Measurements from ENCODE around the gene MTRF1L. TPM values are rescaled to one million over a fixed set of nuclear protein-coding genes. Genes with fewer than 3 reads are reported as not detected.

The MTRF1L gene
- total and polyA plus RNA-seq, 2 experiments from 2014 or later, result 17.4 to 19.0 TPM

DNA sequence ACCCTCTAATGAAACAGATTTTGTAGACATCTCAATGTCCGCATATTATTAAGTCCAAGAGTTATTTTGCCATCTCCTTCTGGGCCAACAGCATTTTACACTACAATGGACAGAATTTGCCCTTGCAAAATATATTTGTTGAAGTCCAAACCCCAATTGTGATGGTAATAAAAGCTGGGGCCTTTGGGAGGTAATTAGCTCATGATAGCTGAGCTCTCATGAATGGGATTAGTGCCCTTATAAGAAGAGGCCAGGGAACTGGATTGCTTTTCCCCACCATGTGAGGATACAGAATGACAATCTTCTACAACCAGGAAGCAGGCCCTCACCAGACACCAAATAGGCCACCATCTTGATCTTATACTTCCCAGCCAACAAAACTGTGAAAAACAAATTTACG, 44.9 kb upstream of the MTRF1L start:
- no peaks in the 10 kb centered on the region for H3K9me2 ChIP-seq (replicated peaks; ENCODE audit: insufficient read depth)
- H3K27ac ChIP-seq, result no peak overlapping the region
- no peak overlapping the region for H3K4me2 ChIP-seq
- H3K79me2 ChIP-seq, result no peaks in the 10 kb centered on the region
- H2AFZ ChIP-seq, result no peak overlapping the region
- no peak for DNase-seq (ENCODE audit: low spot score)
- H3K9me3 ChIP-seq (ENCODE audit: low read depth), result no peaks in the 10 kb centered on the region
- H3K27me3 ChIP-seq, result no peaks in the 10 kb centered on the region
- no peak overlapping the region for H3K4me3 ChIP-seq
- WGBS (ENCODE audit: low lambda C conversion rate, missing lambda C conversion rate), result 98% methylated on average over 2 of the region's 2 CpGs
- H3K4me1 ChIP-seq (ENCODE audit: insufficient read depth), result no peaks in the 10 kb centered on the region
- H4K20me1 ChIP-seq (ENCODE audit: insufficient read depth, poor library complexity, severe bottlenecking), result no peaks in the 10 kb centered on the region
- no peaks in the 10 kb centered on the region for H3K36me3 ChIP-seq (replicated peaks; ENCODE audit: insufficient read depth, low read depth)
- TF ChIP-seq EZH2 (IDR thresholded peaks at IDR 0.05; ENCODE audit: borderline replicate concordance), result no peak
- TF ChIP-seq, protein P1, sequence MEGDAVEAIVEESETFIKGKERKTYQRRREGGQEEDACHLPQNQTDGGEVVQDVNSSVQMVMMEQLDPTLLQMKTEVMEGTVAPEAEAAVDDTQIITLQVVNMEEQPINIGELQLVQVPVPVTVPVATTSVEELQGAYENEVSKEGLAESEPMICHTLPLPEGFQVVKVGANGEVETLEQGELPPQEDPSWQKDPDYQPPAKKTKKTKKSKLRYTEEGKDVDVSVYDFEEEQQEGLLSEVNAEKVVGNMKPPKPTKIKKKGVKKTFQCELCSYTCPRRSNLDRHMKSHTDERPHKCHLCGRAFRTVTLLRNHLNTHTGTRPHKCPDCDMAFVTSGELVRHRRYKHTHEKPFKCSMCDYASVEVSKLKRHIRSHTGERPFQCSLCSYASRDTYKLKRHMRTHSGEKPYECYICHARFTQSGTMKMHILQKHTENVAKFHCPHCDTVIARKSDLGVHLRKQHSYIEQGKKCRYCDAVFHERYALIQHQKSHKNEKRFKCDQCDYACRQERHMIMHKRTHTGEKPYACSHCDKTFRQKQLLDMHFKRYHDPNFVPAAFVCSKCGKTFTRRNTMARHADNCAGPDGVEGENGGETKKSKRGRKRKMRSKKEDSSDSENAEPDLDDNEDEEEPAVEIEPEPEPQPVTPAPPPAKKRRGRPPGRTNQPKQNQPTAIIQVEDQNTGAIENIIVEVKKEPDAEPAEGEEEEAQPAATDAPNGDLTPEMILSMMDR (IDR thresholded peaks at IDR 0.05; ENCODE audit: poor library complexity), result no peak
- TF ChIP-seq EZH2phosphoT487 (IDR thresholded peaks at IDR 0.05; ENCODE audit: low read depth, severe bottlenecking, unreplicated experiment), result no peak

DNA sequence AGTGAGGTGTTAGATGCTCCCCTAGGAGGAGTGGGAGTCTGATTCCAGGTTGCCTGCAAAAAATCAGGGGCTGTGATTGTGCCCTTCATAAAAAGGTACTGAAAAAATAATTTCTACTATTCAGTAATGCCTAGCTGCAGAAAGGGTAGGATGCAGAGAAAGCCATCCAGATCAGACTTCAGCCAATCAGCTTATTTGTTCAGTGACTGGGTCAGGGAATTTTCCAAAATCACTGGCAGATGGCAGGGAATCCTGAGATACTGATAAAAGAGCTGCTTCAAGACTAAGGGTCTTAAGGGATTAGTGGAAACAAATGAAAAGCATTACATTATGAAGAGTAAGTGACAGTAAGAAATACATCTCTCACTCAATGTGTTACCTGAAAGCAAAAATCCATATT, 42.8 kb upstream of the MTRF1L start:
- no peaks in the 10 kb centered on the region for H3K27me3 ChIP-seq
- DNase-seq (ENCODE audit: low spot score), result no peak
- no peaks in the 10 kb centered on the region for H4K20me1 ChIP-seq (ENCODE audit: insufficient read depth, poor library complexity, severe bottlenecking)
- TF ChIP-seq, protein P1 (IDR thresholded peaks at IDR 0.05; ENCODE audit: poor library complexity), result no peak
- TF ChIP-seq EZH2 (IDR thresholded peaks at IDR 0.05; ENCODE audit: borderline replicate concordance), result no peak
- no peaks in the 10 kb centered on the region for H3K79me2 ChIP-seq
- no peaks in the 10 kb centered on the region for H3K36me3 ChIP-seq (replicated peaks; ENCODE audit: insufficient read depth, low read depth)
- H3K27ac ChIP-seq, result no peak overlapping the region
- no peak overlapping the region for H3K4me3 ChIP-seq
- no peak overlapping the region for H3K4me2 ChIP-seq
- H3K9me2 ChIP-seq (replicated peaks; ENCODE audit: insufficient read depth), result no peaks in the 10 kb centered on the region
- no peaks in the 10 kb centered on the region for H3K4me1 ChIP-seq (ENCODE audit: insufficient read depth)
- H3K9me3 ChIP-seq (ENCODE audit: low read depth), result no peaks in the 10 kb centered on the region
- no peak overlapping the region for H2AFZ ChIP-seq

DNA sequence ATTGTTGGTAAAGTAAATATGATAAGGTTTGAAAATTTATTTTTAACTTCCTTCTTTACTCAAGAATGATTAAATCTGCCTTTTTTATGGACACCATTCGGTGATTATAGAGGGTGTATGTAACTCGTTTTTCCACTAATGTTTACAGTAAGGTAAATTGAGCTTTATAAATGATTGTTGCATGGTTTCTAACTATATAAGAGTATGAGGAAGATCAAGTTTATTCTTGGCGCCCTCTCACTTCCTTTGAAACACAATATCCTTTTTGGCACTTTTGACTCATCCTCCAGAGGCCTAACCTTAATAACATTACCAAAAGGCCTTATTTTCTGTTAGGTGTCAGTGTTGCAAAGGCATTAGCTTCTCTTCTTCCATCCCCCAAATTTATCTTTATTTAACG, 41.8 kb upstream of the MTRF1L start:
- H3K79me2 ChIP-seq, result no peaks in the 10 kb centered on the region
- no peaks in the 10 kb centered on the region for H3K36me3 ChIP-seq (replicated peaks; ENCODE audit: insufficient read depth, low read depth)
- H3K27me3 ChIP-seq, result no peaks in the 10 kb centered on the region
- no peak overlapping the region for H2AFZ ChIP-seq
- H3K9me2 ChIP-seq (replicated peaks; ENCODE audit: insufficient read depth), result no peaks in the 10 kb centered on the region
- whole genome bisulfite sequencing (ENCODE audit: low lambda C conversion rate, missing lambda C conversion rate), result 84% methylated on average over 4 of the region's 4 CpGs
- H3K4me3 ChIP-seq, result no peak overlapping the region
- H3K9me3 ChIP-seq (ENCODE audit: low read depth), result no peaks in the 10 kb centered on the region
- H4K20me1 ChIP-seq (ENCODE audit: insufficient read depth, poor library complexity, severe bottlenecking), result no peaks in the 10 kb centered on the region
- H3K27ac ChIP-seq, result no peak overlapping the region
- DNase-seq (ENCODE audit: low spot score), result no peak
- H3K4me1 ChIP-seq (ENCODE audit: insufficient read depth), result no peaks in the 10 kb centered on the region
- TF ChIP-seq EZH2phosphoT487 (IDR thresholded peaks at IDR 0.05; ENCODE audit: low read depth, severe bottlenecking, unreplicated experiment) (no peak), EZH2 (IDR thresholded peaks at IDR 0.05; ENCODE audit: borderline replicate concordance) (no peak)
- TF ChIP-seq, protein P1 (IDR thresholded peaks at IDR 0.05; ENCODE audit: poor library complexity), result no peak
- H3K4me2 ChIP-seq, result no peak overlapping the region

DNA sequence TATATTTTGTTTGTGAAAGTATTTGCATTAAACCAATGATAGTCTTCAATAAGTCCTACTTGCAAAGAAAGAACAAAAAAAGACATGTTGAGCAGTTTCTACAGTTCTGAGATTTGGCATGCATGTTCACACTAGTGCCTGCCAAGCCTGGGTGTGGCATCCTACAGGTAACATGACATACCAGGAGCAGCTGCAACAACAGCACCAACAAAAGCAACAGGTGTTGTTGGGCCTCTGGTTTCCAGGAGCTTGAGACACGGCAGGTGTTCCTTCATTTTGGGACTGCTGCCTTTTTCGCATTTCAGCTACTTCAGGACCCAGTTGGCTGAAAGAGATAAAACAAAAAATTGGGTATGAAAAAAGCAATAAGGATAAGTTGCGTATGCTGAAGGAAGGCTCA, 41.2 kb upstream of the MTRF1L start:
- Histone ChIP-seq H3K4me3 (no peak overlapping the region), H3K79me2 (no peaks in the 10 kb centered on the region), H3K9me3 (ENCODE audit: low read depth) (no peaks in the 10 kb centered on the region), H2AFZ (no peak overlapping the region), H4K20me1 (ENCODE audit: insufficient read depth, poor library complexity, severe bottlenecking) (no peaks in the 10 kb centered on the region), H3K9me2 (replicated peaks; ENCODE audit: insufficient read depth) (no peaks in the 10 kb centered on the region), H3K4me1 (ENCODE audit: insufficient read depth) (no peaks in the 10 kb centered on the region), H3K4me2 (no peak overlapping the region), H3K27ac (no peak overlapping the region), H3K27me3 (no peaks in the 10 kb centered on the region), H3K36me3 (replicated peaks; ENCODE audit: insufficient read depth, low read depth) (no peaks in the 10 kb centered on the region)
- 93% methylated on average over 3 of the region's 3 CpGs for WGBS (ENCODE audit: low lambda C conversion rate, missing lambda C conversion rate)
- no peak for DNase-seq (ENCODE audit: low spot score)
- TF ChIP-seq EZH2phosphoT487 (IDR thresholded peaks at IDR 0.05; ENCODE audit: low read depth, severe bottlenecking, unreplicated experiment) (no peak), EZH2 (IDR thresholded peaks at IDR 0.05; ENCODE audit: borderline replicate concordance) (no peak)
- TF ChIP-seq, protein P1 (IDR thresholded peaks at IDR 0.05; ENCODE audit: poor library complexity), result no peak
